GM21515 (cell line): Measurements from ENCODE around the gene LRRC4.

Source experiments
- ATAC-seq: cut with Tn5 transposase; IDR thresholded peaks from one replicate; pipeline ENCODE4 v1.9.1; 2021; ENCODE audit not compliant: unreplicated experiment

Gene LRRC4

GRCh38 chr7:128006550-128007302 lies 24.5 kb downstream of the LRRC4 start:
- ATAC-seq: no peak

- no peak for ATAC-seq
Measured at GRCh38 chr7:128005759-128006159, 25.5 kb downstream of the LRRC4 start.

DNA sequence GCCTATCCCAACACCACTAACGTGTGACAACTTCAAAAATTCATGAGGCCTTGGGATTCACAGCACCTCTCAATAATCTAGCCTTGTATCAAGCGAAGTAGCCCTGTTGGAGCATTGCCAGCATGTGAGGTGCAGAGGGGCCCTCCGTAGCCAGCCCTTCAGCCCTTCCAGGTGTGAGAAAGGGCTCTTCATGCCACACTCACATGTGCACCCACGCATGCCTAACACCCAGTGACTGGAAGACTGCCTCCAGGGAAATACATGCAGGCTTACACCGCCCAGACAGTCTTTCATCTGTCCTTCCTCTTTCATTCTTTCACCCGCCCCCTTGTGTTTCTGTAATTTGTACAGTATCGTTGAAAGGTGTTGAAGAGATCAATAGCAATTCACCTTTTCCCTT lies 26.1 kb downstream of the LRRC4 start:
- no peak for ATAC-seq

DNA sequence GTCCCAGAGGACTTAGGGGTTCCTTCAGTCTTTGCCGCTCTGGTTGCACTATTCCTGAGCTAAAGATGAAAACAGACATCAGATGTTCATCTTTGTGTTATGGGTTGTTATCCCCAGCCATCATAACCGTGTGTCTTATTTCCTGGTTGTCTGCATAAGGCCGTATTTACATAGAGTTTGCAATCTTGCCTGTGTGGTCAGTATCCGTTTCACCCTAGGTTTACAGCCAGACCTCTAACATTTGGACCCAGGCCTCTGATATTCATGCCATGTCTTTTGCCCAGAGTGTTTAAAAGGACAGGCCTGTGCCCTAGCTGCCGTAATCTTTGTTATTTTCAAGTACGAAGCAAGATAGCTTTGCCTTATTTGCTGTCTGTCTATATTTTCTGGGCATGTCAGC lies 26.6 kb downstream of the LRRC4 start:
- ATAC-seq: no peak

DNA sequence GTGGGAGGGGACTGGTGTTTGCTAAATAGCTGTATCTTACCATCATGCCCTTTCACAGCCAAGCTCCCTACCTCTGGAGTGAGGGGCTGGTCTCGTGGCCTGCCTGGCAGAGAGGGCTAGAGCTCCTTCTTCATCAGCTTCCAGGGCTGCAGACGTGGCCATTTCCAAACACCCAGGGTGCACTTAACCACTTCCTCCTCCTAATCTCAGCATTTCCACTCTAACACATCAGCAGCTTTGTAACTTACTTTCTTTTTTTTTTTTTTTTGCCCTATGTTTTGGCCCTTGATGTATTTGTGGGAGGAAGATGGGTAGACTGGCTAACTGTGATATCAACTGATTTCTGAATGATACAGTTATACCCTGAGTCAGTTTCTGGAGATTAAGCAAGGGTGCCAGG lies 27.4 kb downstream of the LRRC4 start:
- no peak for ATAC-seq

GRCh38 chr7:128003167-128003566 lies 28.1 kb downstream of the LRRC4 start:
- ATAC-seq: peak; percentile 63

DNA sequence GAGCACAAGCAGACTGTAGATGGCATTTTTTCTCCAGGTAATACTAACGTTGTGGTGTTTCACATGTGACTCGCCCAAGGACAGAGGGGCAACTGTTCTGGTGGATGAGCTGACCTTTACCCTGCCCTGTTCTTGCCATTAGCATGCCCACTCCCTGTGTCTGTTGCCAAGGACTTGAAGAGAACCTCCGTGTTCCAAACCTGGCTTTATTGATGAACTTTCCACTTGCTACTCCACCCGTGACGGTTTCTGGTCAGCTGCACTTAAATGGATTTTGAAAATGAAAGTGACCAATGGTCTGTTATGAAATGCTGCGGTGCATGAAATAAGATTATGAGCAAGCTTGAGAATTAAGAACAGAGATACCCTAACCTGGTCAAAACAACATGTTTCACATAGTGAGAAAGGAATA lies 30.4 kb downstream of the LRRC4 start:
- ATAC-seq: peak; percentile 47

GRCh38 chr7:128000048-128000447 lies 31.2 kb downstream of the LRRC4 start:
- no peak for ATAC-seq

DNA sequence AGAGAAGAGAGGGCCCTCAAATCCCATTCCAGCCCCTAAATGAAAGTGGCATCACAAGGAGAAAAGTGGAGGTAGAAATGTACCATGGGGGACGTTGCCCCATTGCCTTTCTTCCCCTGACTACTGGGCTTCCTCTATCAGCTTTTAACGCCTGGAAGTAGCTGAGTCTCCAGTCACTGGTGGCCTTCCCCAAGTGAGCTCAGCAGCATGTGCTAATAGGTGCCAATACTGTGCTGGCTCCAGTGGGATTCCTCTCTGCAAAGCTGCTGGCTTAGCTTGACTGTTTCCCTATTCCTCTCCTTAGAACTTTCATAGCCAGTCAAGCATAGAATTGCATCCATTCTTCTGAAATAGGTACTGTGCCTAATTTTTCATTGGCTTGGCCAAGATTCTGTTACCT lies 32.6 kb downstream of the LRRC4 start:
- ATAC-seq: no peak

- ATAC-seq: no peak
Measured at GRCh38 chr7:127997226-127997922, 33.9 kb downstream of the LRRC4 start.

DNA sequence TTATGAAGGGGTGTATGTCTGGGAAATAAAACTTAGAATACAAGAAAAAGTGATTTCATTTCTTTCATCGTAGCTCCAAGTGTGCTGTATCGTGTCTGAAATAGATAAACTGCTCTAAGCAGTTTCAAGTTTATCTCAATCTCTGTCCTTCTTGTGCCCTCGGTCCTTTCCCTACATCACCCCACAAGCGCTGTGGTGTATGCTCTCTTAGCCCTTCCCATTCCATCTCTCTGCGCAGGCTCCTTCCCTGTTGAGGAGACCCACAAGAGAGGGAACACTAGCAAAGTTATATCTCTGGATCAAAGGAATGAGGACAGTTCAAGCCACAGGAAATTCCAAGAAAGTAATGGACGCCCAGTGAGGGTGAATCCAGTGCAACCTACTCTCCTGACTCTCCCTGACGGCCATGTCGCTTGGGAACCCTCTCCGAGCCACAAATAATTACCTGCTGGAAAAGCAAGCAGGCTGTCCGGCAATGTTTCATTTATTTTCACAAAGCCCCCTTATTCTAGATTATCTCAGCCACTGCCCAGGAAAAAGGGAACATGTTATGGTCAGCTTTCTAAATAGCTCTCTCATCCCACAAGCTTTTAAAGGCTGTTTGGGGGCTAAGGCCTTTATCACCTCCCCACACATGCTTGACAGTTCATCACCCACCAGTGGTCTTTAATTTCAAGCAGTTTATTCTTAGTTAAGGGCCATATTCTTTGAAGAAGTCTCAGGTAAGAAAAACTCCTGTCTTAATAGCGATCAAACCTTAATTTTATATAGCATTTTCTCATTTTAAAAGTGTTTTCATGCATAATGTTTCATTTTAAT lies 34.8 kb downstream of the LRRC4 start:
- no peak for ATAC-seq

- no peak for ATAC-seq
Measured at GRCh38 chr7:127995881-127996215, 35.4 kb downstream of the LRRC4 start.

DNA sequence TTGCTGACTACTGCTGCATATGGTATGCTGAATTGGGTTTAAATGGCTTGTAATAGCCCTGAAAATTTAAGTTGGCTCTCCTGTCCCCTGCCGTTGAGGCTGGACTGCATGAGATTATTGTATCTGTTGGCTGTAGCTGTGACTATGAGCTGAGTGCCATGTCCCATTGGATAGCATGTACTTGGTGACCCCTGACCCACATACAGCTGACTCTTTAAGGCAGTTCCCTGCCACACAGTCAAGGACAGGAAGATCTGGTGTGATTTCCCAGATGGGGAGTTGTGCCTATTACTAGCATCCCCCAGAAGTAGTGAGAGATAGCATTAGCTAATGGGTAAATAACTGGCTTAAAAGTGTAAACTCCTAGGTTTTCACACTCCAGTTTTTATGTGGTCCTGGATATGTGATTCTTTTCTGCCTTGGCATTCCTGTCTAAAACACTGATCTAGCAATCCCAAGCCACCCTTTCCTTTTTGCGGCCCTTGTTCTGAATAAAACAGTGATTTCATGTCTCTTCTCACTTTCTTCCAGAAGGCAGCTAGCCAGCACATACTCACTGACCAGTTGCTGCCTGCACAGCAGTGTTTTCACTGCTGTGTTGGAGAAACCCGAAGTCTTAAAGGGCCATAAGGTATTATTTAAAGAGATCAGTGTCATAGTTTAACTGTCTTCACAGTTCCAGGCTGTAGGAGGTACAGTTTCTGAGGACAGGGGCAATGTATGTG lies 35.9 kb downstream of the LRRC4 start:
- no peak for ATAC-seq

- no peak for ATAC-seq
Measured at GRCh38 chr7:127993987-127994386, 37.2 kb downstream of the LRRC4 start.

DNA sequence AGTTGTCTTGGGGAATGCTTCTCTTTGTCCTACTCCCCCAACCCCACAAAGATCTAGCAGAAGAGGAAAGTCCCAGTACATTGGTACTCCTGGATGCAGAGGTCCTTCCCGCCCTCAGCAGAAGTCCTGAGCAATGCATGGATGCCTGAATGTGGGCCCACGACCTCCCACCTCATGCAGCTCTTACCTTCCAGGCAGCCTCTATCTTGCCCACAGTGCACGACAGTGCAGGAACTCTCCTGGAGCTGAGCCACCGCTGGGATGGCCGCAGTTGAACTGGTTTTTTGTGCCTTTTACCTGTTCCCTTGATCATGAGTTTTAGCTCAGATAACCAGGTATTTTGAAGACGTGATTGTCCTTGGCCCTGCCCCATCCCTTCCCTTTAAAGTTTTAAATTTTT lies 37.9 kb downstream of the LRRC4 start:
- ATAC-seq: no peak

DNA sequence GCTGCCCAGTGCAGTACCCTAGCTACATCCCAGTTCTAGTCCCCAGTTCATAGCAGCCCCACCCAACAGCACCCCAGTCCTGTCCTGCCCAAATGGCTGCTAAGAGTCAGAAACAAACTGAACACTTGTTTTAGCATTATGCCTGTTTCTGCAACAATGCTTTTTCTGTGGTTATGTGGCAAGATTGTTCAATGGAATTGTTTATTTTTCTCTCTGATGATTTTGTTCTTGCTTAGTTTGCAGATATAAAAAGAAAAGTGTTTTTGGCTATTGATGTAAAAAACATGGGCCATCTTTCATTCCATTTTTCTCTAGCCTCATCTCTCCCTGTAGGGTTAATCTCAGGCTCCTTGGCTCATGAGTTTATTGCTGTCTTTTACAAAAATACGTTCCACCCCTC lies 42.5 kb downstream of the LRRC4 start:
- no peak for ATAC-seq

DNA sequence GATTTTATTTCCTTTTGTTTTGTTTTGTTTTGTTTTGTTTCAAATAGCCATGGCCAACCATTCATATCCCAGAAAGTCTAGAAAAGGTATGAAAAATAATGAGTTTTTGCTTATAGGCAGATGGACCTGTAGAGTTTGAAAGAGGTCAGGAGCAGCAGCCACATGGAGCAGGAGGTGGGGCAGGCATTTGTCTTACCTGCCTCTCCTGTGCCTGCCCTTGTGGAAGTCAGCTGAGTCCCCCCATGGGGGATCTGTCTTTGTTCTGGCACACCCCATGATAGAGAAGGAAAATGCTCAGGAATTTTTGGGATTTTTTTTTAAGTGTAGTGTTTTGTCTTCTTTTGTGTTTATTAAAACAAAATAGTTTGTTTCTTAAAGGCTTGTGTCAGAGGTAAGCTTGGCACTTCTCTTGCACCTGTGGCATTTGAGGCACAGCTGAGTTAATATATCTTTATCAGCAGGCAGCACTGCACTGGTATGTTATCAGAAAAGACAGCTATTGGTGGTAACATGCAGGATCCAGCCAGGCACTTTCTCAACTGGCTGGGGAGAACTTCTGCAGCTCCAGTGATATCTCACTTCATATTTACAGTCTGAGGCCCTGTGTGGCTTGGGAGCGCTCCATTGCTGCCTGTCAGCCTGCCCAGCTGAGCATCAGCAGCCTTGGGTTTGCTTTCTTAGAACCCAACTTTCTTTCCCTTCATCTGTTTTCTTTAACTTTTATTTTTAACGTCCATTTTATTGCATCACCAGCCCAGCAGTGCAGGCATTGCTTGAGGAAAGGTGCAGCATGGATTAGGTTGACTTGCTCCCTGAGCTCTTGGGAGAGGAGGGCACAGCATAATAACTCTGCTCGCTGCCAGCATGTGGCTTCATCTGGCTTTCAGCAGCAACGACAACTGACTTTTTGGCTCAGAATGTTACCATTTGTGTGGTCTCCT lies 44.4 kb downstream of the LRRC4 start:
- ATAC-seq: no peak

GRCh38 chr7:127983804-127984332 lies 47.4 kb downstream of the LRRC4 start:
- no peak for ATAC-seq

DNA sequence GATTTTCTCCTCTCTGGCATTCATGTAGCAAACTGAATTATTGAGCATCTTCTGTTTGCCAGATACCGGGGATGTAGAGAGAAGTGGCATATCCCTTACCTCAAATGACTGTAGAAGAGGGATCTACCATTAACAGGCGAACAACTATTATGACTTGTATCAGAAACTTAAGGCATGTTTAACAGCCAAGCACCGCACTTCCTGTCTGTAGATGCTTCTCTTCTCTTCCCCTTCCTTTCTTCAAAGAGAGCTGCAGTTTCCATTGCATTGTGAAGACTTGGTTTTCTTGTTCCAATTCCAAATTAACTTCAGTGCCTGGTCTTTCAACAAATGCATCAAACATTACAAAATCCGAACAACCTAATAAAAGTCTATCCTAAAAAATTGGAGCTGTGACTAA lies 49.3 kb downstream of the LRRC4 start:
- no peak for ATAC-seq

- no peak for ATAC-seq
Measured at GRCh38 chr7:127980901-127981300, 50.3 kb downstream of the LRRC4 start.
